AG09309 (cell line): ENCODE measurements around the gene MCF2L2.

ENCODE experiments used
- DNase-seq: peaks from one replicate; pipeline ENCODE4 v3.0.0-alpha.2; 2010; ENCODE audit warnings: low read depth
- H3K4me3 ChIP-seq: 2 replicates; pipeline ENCODE4 v1.5.1; 2011; ENCODE audit warnings: mild to moderate bottlenecking, low read depth, low read length, moderate library complexity; ENCODE audit not compliant: control insufficient read depth
- CTCF ChIP-seq: IDR thresholded peaks from 2 replicates; pipeline ENCODE4 v1.5.1; 2011; ENCODE audit warnings: mild to moderate bottlenecking, low read depth, low read length, inconsistent platforms; ENCODE audit not compliant: insufficient read depth, control insufficient read depth; ENCODE audit errors: missing control alignments

MCF2L2 gene

GRCh38 chr3:183148056-183148455, 280.4 kb downstream of the MCF2L2 start:
- peak; percentile 45 for DNase-seq
- no peak overlapping the region for H3K4me3 ChIP-seq
- TF ChIP-seq CTCF: no peak

- TF ChIP-seq CTCF: no peak
- no peak for DNase-seq
These were observed 284.1 kb downstream of the MCF2L2 start for GRCh38 chr3:183144363-183144762.

GRCh38 chr3:183142199-183142598, 286.2 kb downstream of the MCF2L2 start:
- TF ChIP-seq CTCF: no peak
- DNase-seq: no peak
- H3K4me3 ChIP-seq: no peak overlapping the region

More at GRCh38 chr3:183144363-183144762, 284.1 kb downstream of the MCF2L2 start:
- H3K4me3 ChIP-seq: no peak overlapping the region

- DNase-seq: no peak
- TF ChIP-seq CTCF: no peak
- no peak overlapping the region for H3K4me3 ChIP-seq
These were observed 293.6 kb downstream of the MCF2L2 start for GRCh38 chr3:183134844-183135243.

GRCh38 chr3:183132409-183132808, 296.0 kb downstream of the MCF2L2 start:
- H3K4me3 ChIP-seq: no peak overlapping the region
- no peak for DNase-seq
- no peak for TF ChIP-seq CTCF

GRCh38 chr3:183131735-183132134, 296.7 kb downstream of the MCF2L2 start:
- DNase-seq: peak; percentile 11
- no peak overlapping the region for H3K4me3 ChIP-seq
- no peak for TF ChIP-seq CTCF

GRCh38 chr3:183131186-183131725, 297.2 kb downstream of the MCF2L2 start:
- DNase-seq: no peak
- no peak for TF ChIP-seq CTCF

More at GRCh38 chr3:183131186-183131725, 297.2 kb downstream of the MCF2L2 start:
- H3K4me3 ChIP-seq: no peak overlapping the region
